HuH-7.5 (cell line): ENCODE results near the gene CCDC141.
"Not testable (repeated sequence)": the region's sequence is repeated elsewhere in the genome, so short reads cannot be mapped to it uniquely, and the experiment has no call there.

Experiments used
- DNase-seq: peaks from one replicate; pipeline ENCODE4 v3.0.0; 2011; ENCODE audit warnings: low spot score

CCDC141 gene

DNA sequence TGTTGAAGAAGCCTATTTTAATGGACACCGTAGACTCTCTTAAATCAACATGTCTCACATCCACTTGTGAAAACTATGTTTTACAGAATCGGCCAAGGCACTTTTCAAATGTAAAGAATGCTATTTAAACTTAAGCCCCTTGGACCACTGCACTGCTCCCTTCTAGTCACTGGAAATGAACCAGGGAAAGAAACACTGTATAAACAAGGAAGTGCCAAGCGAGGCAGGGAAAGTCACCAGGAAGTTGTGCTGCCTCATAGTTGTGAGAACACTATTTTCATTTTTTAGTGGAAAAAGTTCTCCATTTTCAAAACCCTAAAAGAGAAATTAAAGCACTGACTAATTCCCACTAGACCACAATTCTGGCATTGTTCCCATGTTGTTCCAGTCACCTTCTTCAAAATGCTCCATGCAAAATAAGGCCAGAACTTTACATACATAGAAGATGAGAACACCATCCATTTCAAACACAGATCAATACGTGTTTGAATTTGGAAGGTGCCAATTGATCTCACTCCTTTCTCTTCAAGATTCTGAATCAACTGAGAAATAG, 13.5 kb downstream of the CCDC141 start:
- DNase-seq = no peak

GRCh38 chr2:179031731-179032408, 18.1 kb downstream of the CCDC141 start:
- no peak for DNase-seq

DNA sequence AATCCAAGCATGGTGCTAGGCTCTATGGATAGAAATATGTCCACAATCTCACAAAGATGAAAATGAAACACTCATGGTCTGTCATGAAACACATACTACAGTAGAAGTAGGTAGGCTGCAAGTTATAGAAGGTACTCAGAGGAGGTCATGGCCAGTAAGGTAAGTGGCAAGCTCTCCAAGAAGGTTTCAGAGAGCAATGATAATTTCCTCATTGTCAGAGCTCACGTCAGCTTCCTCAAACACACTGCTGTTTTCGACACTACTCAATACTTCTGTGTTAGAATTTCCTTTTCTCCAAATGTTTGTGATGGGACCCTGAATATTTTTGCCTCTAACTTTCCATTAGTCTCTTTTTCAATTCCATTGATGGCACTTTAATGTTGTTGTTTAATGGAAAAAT, 25.5 kb downstream of the CCDC141 start:
- DNase-seq = no peak

DNA sequence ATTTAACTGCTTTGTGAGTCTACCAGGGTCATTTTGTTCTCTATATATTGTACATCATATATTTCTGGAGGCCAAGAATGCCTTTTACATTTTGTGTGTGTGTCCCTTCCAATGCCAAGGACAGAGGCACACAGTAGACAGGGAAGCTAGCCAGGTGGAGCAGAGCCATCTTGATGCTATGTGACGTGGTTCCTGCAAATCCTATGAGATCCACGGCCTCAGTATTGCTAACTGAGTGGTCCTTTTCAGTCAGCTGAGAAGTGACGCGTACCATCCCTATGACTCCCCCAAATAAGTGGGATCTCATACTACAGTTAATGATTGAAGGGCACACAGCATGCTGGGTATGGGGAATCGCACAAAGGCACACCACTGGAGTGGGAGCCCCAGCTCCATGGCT, 27.3 kb downstream of the CCDC141 start:
- no peak for DNase-seq

DNA sequence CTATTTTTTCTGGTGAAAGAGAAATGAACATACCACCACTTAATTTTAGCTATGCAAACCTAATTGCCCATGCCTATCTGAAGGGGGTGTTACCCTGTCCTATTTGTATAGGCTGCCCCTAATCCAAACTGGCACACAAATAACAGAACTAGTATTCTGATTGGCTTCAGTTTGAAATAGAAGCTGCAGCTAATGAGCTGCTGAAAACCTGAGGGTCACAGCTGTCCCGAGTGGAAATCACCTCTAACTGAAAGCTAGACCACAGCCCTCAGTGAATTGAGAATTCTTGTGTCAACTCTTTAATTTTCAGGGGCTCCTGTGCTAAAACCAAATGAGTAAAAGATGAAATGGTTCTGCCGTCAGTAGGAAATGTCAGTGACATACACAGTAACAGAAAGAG, 28.7 kb downstream of the CCDC141 start:
- no peak for DNase-seq

- DNase-seq = peak; percentile 6
Measured at GRCh38 chr2:179020156-179020750, 29.7 kb downstream of the CCDC141 start.

- no peak for DNase-seq
Measured at GRCh38 chr2:179019260-179019659, 30.7 kb downstream of the CCDC141 start.

DNA sequence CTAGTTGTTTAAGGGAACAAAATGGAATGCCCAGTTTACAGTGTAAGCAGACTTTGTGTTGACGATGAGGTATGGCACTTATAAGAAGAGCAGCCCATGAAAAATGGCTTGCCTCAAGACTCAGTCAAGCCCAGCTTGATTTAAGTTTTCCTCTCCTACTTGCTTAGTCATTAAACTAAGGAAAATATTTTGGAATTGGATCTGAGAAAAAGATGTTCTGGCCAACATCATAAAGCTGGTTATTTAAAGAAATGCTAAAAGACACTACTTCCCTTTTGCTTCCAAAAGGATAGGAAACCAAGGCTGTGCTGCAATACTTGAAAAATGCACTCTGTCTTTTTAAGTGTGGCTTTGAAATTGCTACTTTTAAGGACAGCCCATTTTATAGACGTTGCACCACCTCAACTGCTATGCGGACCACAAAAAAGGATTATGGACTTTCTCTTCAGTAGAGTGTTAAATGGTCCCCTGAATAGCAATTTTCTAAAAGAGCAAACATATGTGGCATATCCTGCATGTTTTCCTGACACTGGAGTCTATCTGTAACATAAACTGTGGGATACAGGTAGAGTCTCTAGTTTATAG, 32.1 kb downstream of the CCDC141 start:
- DNase-seq = no peak

- not testable (repeated sequence) for DNase-seq
Measured at GRCh38 chr2:179014189-179014588, 35.7 kb downstream of the CCDC141 start.

GRCh38 chr2:179005976-179006375, 44.0 kb downstream of the CCDC141 start:
- DNase-seq = no peak

DNA sequence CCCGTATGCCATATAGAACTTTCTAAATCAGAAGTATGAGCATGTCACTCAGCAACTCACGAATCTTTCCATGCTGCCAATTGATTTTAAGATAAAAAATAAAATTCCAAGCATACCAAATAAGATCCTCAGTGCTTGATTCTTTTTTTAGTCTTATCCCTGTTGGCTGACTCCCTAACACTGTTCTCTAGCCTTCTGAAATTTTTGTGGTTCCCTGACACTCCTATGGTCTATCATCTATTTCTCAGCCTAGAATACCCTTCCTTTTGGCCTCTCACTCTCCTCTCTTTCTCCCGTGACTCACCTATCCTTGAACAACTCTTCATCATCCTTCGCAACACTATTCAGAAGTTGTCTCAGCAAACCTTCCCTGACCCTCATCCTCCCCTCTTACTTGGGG, 50.5 kb downstream of the CCDC141 start:
- no peak for DNase-seq

DNA sequence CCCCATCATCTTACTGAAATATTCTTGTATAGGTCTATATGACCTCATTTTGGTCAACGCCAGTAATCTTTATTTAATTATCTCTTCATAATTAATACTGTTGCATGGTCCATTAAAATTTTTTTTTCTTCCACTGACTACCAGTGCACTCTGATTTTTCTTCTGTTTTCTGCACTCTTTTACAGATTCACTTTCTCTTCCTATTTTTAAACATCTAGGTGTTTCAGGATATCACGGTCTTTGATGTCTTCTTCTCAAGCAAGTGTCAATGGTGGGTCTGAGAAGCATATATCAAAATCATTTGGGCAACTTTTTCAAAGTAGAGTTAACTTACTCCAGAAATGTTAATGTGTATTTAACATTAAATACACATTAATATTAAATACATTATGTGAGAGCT, 51.4 kb downstream of the CCDC141 start:
- DNase-seq = no peak

- DNase-seq = no peak
Measured at GRCh38 chr2:178997477-178997876, 52.5 kb downstream of the CCDC141 start.

- no peak for DNase-seq
Measured at GRCh38 chr2:178997067-178997466, 52.9 kb downstream of the CCDC141 start.

DNA sequence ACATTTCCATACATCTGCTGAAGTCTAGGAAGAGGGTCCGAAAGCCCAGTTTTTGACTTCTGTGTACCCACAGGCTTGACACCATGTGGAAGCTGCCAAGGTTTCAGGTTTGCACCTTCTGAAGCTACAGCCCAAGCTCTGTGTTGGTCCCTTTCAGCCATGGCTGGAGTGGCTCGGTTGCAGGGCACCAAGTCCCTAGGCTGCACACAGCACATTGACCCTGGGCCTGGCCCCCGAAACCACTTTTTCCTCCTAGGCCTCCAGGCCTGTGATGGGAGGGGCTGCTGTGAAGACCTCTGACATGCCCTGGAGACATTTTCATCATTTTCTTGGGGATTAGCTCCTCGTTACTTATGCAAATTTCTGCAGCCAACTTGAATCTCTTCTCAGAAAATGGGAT, 55.7 kb downstream of the CCDC141 start:
- no peak for DNase-seq

DNA sequence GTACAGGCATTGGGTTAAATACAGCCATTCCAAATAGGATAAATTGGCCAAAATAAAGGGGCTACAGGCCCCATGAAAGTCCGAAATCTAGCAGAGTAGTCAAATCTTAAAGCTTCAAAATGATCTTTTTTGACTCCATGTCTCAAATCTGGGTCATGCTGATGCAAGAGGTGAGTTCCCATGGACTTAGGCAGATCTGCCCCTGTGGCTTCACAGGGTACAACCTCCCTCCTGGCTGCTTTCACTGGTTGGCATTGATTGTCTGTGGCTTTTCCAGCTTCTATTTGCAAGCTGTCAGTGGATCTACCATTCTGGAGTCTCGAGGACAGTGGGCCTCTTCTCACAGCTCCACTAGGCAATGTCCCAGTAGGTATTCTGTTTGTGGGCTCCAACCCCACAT, 56.1 kb downstream of the CCDC141 start:
- no peak for DNase-seq

- not testable (repeated sequence) for DNase-seq
Measured at GRCh38 chr2:178992719-178993118, 57.2 kb downstream of the CCDC141 start.

DNA sequence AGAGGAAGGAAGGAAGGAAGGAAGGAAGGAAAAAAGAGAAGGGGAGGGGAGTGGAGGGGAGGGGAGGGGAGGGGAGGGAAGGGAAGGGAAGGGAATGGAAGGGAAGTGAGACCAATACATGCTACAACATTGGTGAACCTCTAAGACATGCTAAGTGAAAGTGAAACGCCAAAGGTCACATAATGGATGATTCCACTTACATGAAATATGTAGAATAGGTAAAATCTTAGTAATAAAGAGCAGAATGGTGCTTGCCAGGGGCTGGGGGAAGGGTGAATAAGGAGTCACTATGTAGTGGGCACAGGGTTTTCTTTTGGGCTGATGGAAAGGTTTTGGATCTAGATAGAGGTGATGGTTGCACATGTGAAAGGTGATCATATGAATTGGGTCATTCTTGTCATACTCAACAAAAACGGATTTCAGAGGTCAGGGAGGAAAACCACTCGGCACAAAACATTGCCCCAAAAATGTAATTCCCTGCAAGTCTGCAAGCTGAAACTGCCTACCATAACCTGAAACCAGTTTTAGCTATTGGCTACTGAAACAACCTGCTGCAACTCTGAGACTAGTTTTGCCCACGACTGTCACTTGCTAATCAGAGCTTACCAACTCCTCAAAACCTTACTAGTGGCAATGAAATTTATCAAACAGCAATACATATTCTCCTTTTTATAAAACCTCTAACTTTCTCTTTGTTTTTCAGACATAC, 59.2 kb downstream of the CCDC141 start:
- DNase-seq = no peak

DNA sequence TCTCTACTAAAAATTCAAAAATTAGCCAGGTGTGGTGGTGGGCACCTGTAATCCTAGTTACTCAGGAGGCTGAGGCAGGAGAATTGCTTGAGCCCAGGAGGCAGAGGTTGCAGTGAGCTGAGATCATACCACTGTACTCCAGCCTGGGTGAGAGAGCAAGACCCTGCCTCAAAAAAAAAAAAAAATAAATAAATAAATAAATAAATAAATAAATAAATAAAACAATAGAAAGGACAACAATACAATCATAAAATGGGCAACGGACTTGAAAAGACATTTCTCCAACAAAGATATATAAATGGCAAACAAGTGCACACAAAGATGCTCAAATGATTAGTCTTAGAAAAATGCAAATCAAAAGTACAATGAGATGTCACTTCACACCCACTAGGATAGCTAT, 60.5 kb downstream of the CCDC141 start:
- not testable (repeated sequence) for DNase-seq

- DNase-seq = not testable (repeated sequence)
Measured at GRCh38 chr2:178982652-178983051, 67.3 kb downstream of the CCDC141 start.

DNA sequence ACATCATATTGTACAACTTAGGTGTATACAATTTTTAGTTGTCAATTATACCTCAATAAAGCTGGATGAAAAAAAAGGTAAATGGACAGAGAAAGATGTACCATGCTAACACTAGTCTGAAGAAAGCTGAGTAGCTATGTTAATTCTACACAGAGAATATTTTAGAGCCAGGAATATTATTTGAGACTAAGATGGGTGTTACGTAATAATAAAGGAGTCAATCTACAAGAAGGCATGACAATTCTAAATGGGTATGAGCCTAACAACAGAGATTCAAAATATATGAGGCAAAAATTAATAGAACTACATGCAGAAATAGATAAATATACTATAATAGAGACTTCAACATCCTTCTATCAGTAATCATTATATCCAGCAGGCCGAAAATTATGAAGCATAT, 69.1 kb downstream of the CCDC141 start:
- DNase-seq = no peak

DNA sequence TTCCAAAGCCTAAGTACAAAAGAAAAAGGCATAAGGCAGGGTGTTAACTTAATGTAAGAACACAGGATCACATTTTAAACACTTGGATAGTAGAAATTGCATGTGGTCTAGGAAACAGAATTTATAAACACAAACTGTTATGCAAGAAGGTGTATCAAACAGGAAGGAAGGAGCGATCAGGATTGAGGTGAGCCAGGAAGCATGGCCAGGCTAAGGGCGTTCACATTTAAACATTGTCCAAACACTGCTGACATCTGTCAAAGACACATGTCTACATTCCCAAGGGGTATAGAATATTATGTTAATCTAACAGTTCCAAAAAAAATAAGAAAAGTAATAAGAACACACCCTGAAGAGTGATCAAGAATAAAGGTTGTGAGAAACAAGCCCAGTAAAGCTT, 71.3 kb downstream of the CCDC141 start:
- no peak for DNase-seq

DNA sequence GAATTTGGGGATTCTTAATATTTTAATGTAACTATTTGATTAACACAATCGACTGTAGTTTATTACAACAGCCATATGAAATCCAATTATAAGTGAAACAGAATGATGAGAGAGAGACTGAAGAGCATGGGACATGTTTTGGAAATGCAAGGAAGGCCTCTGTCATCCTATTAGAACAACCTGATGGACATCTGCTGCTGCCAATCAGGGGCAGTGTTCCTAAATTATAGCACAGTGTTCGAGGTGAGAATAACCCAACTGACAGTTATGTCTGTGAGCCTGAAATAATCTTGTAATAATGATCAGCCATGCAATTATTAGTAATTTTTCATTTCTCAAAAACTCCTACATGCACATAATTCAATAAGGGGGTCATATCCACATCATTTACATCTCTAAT, 73.6 kb downstream of the CCDC141 start:
- no peak for DNase-seq
